Ureter (tissue), 1 donor: ENCODE results near the gene RAB9A. TPM values are rescaled to one million over a fixed set of nuclear protein-coding genes. Genes with fewer than 3 reads are reported as not detected.
A peak's percentile ranks its signal among the peaks of the same experiment; 100 is the strongest.
"Not testable (repeated sequence)": the region's sequence is repeated elsewhere in the genome, so short reads cannot be mapped to it uniquely, and the experiment has no call there.

Experiments
- DNase-seq: peaks from one replicate; pipeline ENCODE4 v3.0.0-alpha.2; 2020; ENCODE audit warnings: low spot score
- total RNA-seq: library from RNA; stranded (reverse); gene quantifications from one replicate; pipeline ENCODE4 v1.2.4, GENCODE V29; 2023
- donor health status: DM: yes; HTN: yes; CAD: no.

RAB9A gene, protein sequence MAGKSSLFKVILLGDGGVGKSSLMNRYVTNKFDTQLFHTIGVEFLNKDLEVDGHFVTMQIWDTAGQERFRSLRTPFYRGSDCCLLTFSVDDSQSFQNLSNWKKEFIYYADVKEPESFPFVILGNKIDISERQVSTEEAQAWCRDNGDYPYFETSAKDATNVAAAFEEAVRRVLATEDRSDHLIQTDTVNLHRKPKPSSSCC
- 25.1 TPM for total RNA-seq

DNA sequence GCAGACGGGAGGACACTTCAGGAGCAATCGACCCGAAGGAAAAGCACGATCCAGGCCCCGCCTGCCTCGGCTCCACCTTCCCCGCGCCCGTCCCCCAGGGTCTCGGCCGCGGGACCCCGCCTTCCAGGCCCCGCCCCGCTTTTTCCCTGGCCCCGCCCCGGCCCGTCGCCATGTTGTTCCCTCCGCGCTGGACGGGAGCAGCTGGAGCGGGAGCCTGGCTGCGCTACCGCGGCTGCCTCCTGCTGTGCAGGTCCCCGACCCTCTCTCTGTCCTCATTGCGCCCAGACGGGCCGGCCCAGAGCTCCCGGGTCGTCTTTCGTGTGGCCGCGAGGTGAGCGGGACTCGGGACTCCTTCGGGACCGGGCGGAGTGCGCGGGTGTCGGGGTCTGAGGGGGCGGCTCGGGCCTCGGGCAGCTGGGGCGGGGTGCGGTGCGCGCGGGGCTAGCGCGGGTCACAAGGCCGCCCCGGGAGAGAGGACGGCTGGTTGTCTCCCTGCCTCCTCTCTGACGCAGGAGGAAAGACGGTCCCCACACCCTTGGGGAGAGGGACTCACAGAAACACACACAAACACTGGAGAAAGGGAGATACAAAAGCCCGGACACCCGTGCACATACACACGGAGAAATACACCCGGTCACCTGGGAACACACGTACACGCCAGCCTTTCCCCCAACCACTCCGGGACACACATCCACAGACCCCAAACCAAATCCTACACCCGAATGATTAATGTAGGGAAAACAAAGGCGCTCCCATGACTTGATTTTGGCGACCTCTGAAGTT is at the start of gene RAB9A:
Gene RAB9A (plus strand): TSS at position 171 of the 783 bp plus-strand sequence. CDS start 19,619 bp downstream, outside the sequence.
- DNase-seq = peak; percentile 89

DNA sequence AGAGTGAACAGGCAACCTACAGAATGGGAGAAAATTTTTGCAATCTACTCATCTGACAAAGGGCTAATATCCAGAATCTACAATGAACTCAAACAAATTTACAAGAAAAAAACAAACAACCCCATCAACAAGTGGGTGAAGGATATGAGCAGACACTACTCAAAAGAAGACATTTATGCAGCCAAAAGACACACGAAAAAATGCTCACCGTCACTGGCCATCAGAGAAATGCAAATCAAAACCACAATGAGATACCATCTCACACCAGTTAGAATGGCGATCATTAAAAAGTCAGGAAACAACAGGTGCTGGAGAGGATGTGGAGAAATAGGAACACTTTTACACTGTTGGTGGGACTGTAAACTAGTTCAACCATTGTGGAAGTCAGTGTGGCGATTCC is 47.2 kb upstream of the RAB9A start:
- not testable (repeated sequence) for DNase-seq

DNA sequence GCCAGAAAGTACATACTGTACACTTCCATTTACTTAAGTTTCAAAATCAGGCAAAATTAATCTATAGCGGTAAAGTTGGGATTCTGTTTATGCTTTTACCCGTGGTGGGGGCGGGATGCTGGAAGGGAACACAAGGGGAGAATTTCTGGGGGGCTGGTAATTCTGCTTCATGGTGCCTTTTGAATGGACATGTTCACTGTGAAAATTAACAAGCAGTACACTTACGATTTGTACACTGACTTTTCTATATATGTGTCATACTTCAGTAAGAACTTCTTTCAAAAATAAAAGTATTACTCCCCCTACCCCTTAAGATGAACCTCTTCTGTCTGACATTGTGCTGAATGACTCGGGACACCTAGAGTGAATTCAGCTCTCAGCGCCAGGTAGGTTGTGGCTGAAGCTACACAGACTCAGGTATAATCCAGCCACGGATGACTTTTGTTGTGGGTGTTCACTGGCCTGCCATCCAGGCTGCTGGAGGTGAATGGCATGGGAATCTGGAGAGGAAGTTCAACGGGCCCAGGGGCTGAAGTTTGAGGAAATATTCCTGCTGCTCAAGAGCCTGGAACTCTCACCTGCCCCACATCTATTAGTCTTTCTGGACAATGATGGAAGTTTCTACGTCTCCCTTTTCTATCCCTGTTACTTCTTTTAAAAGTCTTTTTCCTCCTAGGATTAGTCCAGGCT is 43.3 kb upstream of the RAB9A start:
- DNase-seq = no peak

DNA sequence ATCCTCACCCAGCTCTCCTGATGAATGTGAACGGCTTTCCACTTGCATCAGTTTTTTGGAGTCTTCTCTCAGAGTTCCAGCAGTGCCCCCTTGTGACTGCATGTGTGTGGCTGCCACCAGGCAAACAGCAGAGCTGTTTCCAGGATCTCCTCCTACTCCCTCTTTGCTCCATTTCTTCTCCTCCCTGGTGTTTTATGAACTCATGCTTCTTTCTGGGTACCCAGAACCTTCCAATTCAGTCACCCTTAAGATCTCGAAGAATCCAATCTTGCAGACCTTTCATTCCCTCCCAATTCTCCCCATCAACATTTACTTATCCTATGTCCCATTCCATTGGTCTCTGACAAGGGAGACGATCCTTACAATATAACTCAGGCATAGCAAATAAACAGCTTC is 42.8 kb upstream of the RAB9A start:
- DNase-seq = peak; percentile 60

DNA sequence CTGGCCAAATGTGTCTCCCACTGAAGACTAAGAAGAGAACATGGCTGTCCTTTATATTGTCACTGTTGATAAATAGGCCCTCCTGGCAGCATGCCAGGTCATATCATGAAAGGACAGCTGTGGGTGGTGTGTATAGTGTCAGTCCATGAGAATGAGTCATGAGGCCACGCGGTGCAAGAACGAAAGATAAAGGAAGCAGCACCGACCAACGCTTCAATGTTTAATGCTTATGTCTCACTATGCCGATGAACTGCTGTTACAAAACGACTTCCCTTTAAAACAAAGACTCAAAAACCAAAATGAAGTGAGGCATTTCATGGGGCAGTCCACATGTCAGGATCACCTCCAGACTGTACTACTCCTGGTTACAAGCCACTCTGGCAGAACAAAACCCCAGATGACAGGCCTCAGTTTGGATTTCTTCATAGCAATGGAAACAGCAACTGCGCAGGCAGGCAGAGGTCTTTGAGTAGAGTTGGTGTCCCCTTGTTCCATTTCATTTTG is 41.2 kb upstream of the RAB9A start:
- no peak for DNase-seq

DNA sequence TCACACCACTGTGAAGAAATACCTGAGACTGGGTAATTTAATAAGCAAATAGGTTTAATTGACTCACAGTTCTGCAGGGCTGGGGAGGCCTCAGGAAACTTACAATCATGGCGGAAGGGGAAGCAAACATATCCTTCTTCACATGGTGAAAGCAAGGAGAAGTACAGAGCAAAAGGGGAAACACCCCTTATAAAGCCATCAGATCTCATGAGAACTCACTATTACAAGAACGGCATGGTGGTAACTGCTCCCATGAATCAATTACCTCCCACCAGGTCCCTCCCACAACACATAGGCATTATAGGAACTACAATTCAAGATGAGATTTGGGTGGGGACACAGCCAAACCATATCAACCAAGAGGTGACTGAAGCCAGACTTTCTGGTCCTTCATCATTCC is 40.6 kb upstream of the RAB9A start:
- not testable (repeated sequence) for DNase-seq

DNA sequence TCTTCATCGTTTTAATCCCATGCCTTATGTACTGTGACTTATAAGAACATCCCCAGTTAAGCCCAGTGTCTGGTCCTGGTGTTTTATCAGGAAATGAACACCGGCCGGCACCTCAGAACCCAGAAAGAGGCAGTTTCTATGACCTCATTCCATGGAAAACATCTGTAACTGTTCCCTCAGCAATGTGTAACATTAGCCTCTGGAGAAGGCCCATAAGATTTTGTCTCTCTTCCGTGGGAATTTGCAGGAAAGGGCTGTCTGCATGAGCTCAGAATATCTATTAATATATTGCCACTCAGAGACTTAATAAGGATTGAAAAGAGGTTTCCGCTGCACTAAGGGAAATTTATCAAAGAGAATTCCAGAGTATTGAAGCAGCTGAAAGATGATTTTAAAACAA is 39.1 kb upstream of the RAB9A start:
- DNase-seq = no peak

DNA sequence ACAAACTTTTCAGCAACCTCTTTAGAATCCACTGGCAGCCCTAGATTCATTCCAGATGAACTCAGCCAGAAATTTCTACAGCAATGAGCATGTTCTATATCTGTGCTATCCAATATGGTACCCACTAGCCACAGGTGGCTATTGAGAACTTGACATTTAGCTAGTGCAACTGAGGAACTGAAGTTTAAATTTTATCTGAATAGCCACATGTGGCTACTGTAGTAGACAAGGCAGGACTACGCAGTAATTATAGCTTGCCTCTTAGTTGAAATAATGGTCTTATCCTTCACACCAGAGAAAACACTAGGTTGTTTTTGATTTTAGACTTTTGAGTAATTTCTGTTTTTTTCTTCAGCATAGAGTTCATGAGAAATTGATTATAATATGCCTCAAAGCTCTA is 38.6 kb upstream of the RAB9A start:
- no peak for DNase-seq

DNA sequence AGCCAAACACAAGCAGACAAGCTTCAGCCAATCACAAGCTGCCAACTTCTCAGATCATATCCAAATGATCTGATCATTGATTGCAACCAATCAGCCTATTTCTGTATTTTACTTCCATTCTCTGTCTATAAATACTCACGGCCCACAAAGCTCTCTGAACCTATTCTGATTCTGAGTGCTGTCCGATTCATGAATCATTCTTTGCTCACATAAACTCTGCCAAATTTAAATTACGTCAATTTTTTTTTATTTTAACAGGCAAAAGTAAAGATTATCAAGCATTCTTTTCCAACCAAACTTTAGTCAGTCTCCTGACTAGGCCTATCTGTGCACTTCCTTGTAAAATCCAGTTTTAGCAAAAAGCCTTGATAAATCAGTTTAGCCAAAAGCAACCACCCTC is 37.8 kb upstream of the RAB9A start:
- no peak for DNase-seq

DNA sequence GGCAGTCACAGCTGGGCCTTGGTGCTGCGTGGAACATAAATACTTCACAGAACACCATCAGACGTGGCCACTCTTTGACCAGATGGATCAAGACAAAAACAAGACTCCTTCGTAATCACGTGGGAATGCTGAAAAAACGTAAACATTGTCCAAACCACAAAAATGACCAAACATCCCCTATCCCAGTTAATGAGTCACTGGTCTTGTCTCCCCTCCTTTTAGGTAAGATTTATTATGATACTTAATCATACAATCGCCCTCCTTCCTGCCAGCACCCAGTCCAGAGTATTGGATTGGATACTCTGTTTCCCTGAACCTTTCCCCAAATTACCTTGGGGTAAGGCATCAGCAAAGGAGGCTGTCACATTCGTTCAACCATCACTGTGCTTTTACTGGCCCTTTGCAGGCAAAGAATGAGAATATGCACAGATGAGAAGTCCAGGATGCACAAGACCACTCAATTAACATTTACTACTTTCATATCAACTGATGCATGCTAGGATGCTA is 36.6 kb upstream of the RAB9A start:
- no peak for DNase-seq

DNA sequence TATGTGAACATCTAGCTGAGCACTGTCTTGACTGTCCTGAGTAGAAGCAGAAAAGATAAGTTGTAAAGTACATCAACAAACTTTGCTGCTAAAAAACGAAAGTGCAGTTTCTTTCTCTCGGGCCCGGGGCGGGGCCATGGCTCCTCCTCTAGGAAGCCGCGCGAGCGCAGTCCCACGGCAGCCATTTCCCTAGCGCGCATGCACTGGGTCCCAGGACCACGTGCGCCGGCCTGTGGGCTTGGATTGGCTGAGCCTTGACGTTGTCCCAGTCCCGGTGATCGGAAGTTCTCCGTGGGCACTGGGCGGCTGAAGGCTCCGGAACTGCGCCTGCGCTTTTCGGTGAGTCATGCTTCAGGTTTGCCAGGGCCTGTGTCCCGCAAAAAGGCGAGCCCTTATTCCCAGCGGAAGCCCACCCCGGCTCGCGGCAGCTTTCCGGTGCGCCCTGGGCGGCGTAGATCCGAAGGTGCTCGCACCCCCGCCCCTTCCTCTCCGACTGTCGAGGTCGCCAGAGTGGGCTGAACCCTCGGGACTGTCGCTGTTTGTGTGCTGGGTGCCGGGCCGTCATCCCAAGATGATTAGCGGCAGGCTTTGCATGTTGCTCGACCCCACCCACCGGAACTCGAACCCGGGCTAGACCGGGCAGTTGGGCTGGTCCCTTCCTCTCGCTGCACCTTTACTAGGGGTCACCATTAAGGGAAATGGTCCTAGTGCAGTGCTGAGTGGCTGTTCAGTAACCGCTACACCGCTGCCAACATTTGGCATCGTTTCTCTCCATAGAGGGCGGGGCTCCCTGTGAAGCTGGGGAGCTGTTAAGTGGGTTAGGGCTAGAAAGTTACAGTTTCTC is 35.9 kb upstream of the RAB9A start, which contains the start of gene TCEANC:
Gene TCEANC (plus strand): TSS at position 292 of the 844 bp plus-strand sequence. CDS start 9,368 bp downstream, outside the sequence.
- DNase-seq = peak; percentile 97

DNA sequence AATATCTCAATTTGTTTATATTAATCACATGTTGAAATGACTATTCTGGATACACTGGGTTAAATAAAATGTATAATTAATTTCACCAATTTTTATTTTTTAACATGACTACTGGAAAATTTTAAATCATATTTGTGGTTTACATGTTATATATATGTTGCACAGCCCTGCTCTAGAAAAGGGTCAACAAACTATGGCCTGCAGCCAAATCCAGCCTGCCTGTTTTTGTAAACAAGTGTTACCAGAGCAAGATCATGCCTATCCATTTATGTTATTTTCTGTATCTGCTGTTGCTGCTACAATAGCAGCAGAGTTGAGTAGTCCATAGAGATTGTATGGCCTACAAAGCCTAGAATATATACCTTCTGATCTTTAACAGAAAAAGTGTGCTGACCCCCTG is 34.8 kb upstream of the RAB9A start:
- DNase-seq = no peak

DNA sequence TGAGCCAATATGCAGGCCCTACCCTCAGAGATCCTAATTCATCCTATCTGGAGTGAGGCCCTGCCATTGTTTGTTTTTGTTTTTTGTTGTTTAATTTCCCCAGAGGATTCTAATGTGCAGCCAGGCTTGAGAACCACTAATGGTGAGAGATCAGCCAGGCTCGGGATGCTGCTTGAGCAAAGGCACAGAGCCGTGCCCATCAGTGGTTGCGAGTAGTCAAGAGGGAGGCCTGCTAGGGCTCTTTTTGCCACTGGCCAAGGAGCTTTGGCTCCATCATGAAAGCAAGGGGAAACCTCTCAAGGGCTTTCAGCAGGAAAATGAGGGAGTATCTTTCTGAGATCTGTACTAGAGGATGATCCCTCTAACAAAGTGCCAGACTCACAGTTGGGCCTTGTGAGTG is 33.3 kb upstream of the RAB9A start:
- no peak for DNase-seq

DNA sequence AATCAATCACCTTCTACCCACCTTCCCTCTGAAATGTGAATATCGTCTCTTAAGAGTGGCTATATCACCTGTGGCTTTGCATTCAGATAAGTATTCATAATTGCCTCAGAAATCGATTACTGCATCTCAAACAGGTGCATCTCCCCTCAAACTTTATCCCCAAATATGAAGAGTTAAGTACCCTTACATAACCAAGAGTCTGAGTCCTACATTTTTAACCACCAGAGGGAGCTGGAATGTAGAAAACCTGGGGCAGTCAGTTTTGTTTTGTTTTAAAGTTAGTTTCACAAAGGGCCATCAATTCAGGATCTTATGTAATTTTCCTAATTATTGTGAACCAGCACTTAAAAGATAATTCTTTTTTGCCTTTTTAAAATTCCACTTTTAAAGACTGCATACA is 30.3 kb upstream of the RAB9A start:
- no peak for DNase-seq

DNA sequence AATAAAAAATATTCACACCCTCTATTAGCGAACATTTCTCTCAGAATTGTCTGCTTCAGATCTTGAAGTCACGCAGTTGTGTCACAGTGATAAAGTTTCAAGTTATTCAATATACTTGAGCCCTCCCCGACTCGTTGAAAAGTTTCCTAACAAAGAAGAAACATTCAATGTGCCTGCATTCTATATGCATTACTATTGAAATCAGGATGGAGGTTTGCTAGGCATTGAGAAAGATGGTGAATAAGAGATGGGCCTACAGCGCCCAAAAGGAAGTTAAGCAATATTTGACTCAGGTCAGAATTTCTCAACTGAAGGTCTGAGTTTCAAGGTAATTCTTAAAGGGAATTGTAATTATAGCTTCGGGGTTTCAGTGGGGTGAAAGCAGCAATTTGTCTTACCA is 29.9 kb upstream of the RAB9A start:
- no peak for DNase-seq

DNA sequence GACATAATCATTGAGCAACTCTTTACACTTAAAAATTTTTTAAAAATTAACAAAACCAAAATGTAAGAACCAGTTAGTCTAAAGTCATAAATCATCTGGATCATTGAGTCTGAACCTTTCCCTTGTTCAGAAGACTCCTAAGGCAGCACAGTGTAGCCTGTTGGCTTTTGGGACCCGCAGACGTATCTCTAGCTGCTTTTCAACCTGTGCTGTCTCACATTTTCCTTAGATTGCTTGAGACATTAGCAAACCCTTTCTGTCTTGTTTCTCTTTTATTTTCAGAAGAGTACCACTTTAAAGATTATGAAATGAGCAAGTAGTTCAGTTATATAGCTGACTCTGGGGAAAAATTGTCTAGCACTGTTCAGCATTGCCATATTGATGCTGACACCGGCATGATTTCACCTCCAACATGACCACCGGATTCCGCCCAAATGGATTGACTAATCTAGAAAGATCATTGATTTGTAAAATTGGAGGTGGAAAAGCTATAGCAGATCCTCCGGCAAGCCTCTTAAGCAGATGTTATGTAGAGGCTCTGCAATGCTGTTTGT is 27.1 kb upstream of the RAB9A start:
- DNase-seq = no peak

DNA sequence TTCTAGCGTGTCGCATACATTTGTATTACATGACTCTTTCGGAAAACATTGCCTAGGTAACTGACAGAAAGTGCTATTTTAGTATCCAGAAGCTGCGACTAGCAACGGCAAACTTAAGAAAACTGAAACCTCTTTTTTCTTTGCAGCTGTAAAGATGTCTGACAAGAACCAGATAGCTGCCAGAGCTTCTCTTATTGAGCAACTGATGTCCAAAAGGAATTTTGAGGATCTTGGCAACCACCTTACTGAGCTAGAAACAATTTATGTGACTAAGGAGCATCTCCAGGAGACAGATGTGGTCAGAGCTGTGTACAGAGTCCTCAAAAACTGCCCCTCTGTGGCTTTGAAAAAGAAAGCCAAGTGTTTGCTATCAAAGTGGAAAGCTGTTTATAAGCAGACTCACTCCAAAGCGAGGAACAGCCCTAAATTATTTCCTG is 26.6 kb upstream of the RAB9A start:
- DNase-seq = no peak

DNA sequence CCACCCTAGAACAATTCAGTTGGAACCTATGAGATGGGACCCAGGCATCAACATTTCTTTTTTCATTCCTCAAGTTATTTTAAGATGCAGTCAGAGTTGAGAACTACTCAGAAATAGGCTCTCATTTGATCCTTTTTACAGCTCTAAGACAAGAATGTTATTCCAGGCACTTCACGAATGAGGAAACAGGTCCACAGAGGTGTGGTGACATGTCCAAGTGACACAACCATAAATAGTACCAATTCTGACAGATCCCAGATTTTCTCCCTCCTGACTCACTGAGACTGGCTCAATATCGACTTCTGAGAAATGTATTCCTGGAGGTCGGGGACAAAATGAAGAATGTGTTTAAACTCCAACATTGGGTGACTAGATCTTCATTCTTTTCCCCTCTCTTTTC is 24.9 kb upstream of the RAB9A start:
- DNase-seq = no peak

DNA sequence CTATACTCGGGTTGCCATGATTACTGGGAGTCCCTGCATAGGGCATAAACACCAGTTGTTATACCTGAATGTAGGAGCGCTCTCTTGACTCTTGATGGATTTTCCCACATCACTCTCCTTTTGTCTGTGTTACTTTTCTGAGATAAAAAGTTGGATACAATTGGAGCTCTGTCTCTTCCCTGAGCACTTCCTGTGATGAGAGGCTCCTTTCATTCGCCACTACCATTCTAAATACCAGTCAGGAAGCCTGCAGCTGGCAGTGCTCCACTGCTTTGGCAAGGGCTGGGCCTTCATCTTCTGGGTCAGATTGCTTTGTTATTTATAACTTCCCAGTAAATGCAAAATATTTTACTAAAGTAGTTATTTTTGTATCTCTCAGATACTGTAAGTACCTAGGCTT is 22.1 kb upstream of the RAB9A start:
- DNase-seq = no peak

DNA sequence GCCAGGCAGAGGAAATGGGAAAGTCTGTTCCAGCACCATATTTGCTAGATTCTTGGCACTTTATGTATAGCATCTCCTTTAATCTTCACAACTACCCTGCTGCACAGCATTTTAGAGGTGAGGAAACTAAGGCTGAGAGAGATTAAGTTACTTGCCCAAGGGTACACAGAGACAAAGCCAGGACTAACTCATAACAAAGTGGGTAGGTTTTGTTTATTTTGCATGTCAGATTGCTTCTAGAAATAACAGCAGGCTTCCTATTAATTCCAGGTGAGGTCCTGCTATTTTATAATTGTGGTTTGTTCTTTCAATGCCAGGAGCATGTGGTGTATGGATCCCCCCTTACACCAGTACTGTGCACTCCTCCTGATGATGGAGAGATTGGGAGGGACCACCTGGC is 21.0 kb upstream of the RAB9A start:
- no peak for DNase-seq

DNA sequence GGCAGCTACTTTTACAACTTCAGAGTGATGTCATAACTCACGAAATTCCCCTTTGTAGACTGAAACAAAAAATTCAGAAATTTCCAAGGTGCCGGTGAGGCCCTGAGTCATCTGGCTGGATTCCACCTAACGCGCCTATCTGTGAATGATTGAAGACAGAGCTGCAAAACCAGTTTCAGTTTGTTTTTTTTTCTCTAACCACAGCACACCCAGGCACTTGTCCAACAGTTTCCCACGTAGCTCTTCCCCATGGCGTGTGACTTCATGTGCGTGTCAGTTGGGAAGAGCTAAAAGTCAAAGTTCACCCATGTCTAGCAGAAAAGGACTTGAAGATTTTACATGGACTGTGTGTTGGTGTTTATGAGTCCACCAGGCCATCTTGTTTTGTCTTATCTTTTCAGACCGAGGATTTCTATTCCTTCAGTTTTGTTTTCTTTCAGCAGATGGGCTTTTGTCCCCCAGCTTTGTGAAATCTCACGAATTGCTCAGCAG is 19.6 kb upstream of the RAB9A start:
- DNase-seq = peak; percentile 78
